HepG2 (cell line): ENCODE measurements around the gene IGFBP6. TPM values are rescaled to one million over a fixed set of nuclear protein-coding genes. Genes with fewer than 3 reads are reported as not detected.

Source experiments
- BORCS8-MEF2B ChIP-seq: sonication (generic); formaldehyde crosslinking; IDR thresholded peaks from 2 replicates; pipeline ENCODE4 v1.8.0; 2022; ENCODE audit warnings: mild to moderate bottlenecking, missing genetic modification reagents
- EP300 ChIP-seq, 3 experiments: sonication (generic) in 1 of 3; formaldehyde crosslinking in 1 of 3; IDR thresholded peaks; 2 replicates each; pipeline versions ENCODE4 v1.5.1 to v1.6.1; 2011 to 2020; ENCODE audit warnings: low read depth in 2 of 3, low read length in 2 of 3, borderline replicate concordance in 1 of 3, improper control_type of control experiment in 1 of 3, mild to moderate bottlenecking in 1 of 3, missing genetic modification reagents in 1 of 3, moderate library complexity in 1 of 3
- FOXA3 ChIP-seq: IDR thresholded peaks from 2 replicates; pipeline ENCODE4 v1.6.1; 2016; ENCODE audit warnings: missing genetic modification reagents, missing compliant biosample characterization
- GABPA ChIP-seq, 2 experiments: IDR thresholded peaks; 2 replicates each; pipeline ENCODE4 v1.6.1; 2011 to 2016; ENCODE audit warnings: low read depth in 2 of 2, low read length in 1 of 2, missing biosample characterization in 1 of 2, missing genetic modification characterization in 1 of 2
- HDAC1 ChIP-seq: sonication (generic); formaldehyde crosslinking; IDR thresholded peaks from 2 replicates; pipeline ENCODE4 v1.5.1; 2020; ENCODE audit warnings: mild to moderate bottlenecking, missing genetic modification reagents
- HNRNPK ChIP-seq: fragments of 200-400 bp; formaldehyde crosslinking; IDR thresholded peaks from 2 replicates; pipeline ENCODE4 v1.6.1; 2018; ENCODE audit warnings: low read length, low read depth, moderate library complexity, mild to moderate bottlenecking; ENCODE audit not compliant: poor library complexity, severe bottlenecking
- HOMEZ ChIP-seq: IDR thresholded peaks from 2 replicates; pipeline ENCODE4 v1.6.1; 2016; ENCODE audit warnings: low read depth
- ISL2 ChIP-seq: sonication (generic); formaldehyde crosslinking; IDR thresholded peaks from 2 replicates; pipeline ENCODE4 v1.5.0; 2020; ENCODE audit warnings: missing genetic modification reagents
- KIAA2018 ChIP-seq: sonication (generic); formaldehyde crosslinking; IDR thresholded peaks from 2 replicates; pipeline ENCODE4 v1.5.0; 2020; ENCODE audit warnings: mild to moderate bottlenecking, missing genetic modification reagents, borderline replicate concordance
- NR2F2 ChIP-seq: IDR thresholded peaks from 2 replicates; pipeline ENCODE4 v1.6.1; 2012; ENCODE audit warnings: low read depth, inconsistent platforms, borderline replicate concordance
- PHF21A ChIP-seq: sonication (generic); formaldehyde crosslinking; IDR thresholded peaks from 2 replicates; pipeline ENCODE4 v1.5.0; 2020; ENCODE audit warnings: mild to moderate bottlenecking, missing genetic modification reagents
- THRA ChIP-seq: sonication (generic); formaldehyde crosslinking; IDR thresholded peaks from 2 replicates; pipeline ENCODE4 v1.4.0; 2020; ENCODE audit warnings: missing genetic modification reagents, borderline replicate concordance
- TRIM24 ChIP-seq: sonication (generic); formaldehyde crosslinking; IDR thresholded peaks from 2 replicates; pipeline ENCODE4 v1.8.0; 2022; ENCODE audit warnings: mild to moderate bottlenecking, missing genetic modification reagents
- YEATS4 ChIP-seq: sonication (generic); formaldehyde crosslinking; IDR thresholded peaks from 2 replicates; pipeline ENCODE4 v1.4.0; 2020; ENCODE audit warnings: missing genetic modification reagents, borderline replicate concordance
- ZNF136 ChIP-seq: sonication (generic); formaldehyde crosslinking; IDR thresholded peaks from 2 replicates; pipeline ENCODE4 v1.8.1; 2022; ENCODE audit warnings: low read depth, mild to moderate bottlenecking, moderate library complexity, missing genetic modification reagents
- ZNF777 ChIP-seq: sonication (generic); formaldehyde crosslinking; IDR thresholded peaks from 2 replicates; pipeline ENCODE4 v1.4.0; 2020; ENCODE audit warnings: missing genetic modification reagents
- polyA plus RNA-seq, 8 experiments: library from polyadenylated mRNA; depleted of rRNA in 3 of 8; stranded (reverse) in 7 of 8; unstranded in 1 of 8; fragments of >200 nt; fragmentation: Illumina TruSeq in 4 of 8; extraction: Trizol in 4 of 8; gene quantifications; 2 replicates each; pipeline versions ENCODE4 v1.2.1 to v1.2.3, GENCODE V29; 2011 to 2016; ENCODE audit warnings: low read depth in 4 of 8, missing spikeins in 1 of 8, mixed read lengths in 1 of 8; ENCODE audit not compliant: insufficient read depth in 1 of 8
- total RNA-seq, 5 experiments: library from RNA; depleted of rRNA; stranded (reverse); fragments of >200 nt; fragmentation: Illumina TruSeq; extraction: Trizol; gene quantifications; 2 replicates each; pipeline ENCODE4 v1.2.3, GENCODE V29; 2016; ENCODE audit warnings: low read depth in 1 of 5

IGFBP6 gene
- total and polyA plus RNA-seq, 2 of the 13 experiments (the other 11 are each of a cell fraction or from before 2014, with no cell fraction given): 3.9 to 25.2 TPM

- TF ChIP-seq ISL2 (CRISPR knock-in tag) (0 out of 2 replicates have a peak, but pooled peaks have one; percentile 45), HDAC1 (CRISPR knock-in tag) (peak; percentile 67), FOXA3 (CRISPR knock-in tag) (peak; percentile 78), BORCS8-MEF2B (CRISPR knock-in tag) (0 out of 2 replicates have a peak, but pooled peaks have one; percentile 4), PHF21A (CRISPR knock-in tag) (peak; percentile 32; the same call in 1 of the 2 replicates), KIAA2018 (CRISPR knock-in tag) (no peak), THRA (peak; percentile 64; the same call in 1 of the 2 replicates), YEATS4 (CRISPR knock-in tag) (0 out of 2 replicates have a peak, but pooled peaks have one; percentile 23), EP300 (IDR thresholded peaks at IDR 0.05; ENCODE audit: low read depth in 2 of 2, low read length in 2 of 2) (peak in 1 of 2 experiments; percentile 84; a peak in 2 of 4 replicates), EP300 (CRISPR knock-in tag; IDR thresholded peaks at IDR 0.05; ENCODE audit: borderline replicate concordance) (peak; percentile 85), HOMEZ (CRISPR knock-in tag) (peak; percentile 23; the same call in 1 of the 2 replicates), ZNF777 (CRISPR knock-in tag) (0 out of 2 replicates have a peak, but pooled peaks have one; percentile 12), NR2F2 (peak; percentile 97), GABPA (IDR thresholded peaks at IDR 0.05; ENCODE audit: low read depth, low read length) (no peak), GABPA (CRISPR knock-in tag; IDR thresholded peaks at IDR 0.05; ENCODE audit: low read depth) (peak; percentile 72), HNRNPK (no peak), TRIM24 (CRISPR knock-in tag) (peak; percentile 79; the same call in 1 of the 2 replicates), ZNF136 (CRISPR knock-in tag) (no peak)
Measured at GRCh38 chr12:53103860-53104305, 6.4 kb downstream of the IGFBP6 start (continued).
